Hypothalamus (tissue), 51 donors: ENCODE results near the gene RAB3IL1.

Experiments used
- DNase-seq, 51 donors: peaks; one replicate each; lab custom pipeline; 2025; lab: John Stamatoyannopoulos, UW

RAB3IL1 gene

GRCh38 chr11:61907282-61907681, 10.1 kb downstream of the RAB3IL1 start:
- DNase-seq, result no peak

- DNase-seq, result no peak
These were observed 10.8 kb downstream of the RAB3IL1 start for GRCh38 chr11:61906522-61906909.

- DNase-seq, result no peak
These were observed 11.4 kb downstream of the RAB3IL1 start for GRCh38 chr11:61905801-61906521.

GRCh38 chr11:61905067-61905696, 12.2 kb downstream of the RAB3IL1 start:
- no peak for DNase-seq

GRCh38 chr11:61904539-61905048, 12.8 kb downstream of the RAB3IL1 start:
- DNase-seq, result no peak

GRCh38 chr11:61903845-61904244, 13.5 kb downstream of the RAB3IL1 start:
- no peak for DNase-seq

GRCh38 chr11:61902313-61902712, 15.1 kb downstream of the RAB3IL1 start:
- no peak for DNase-seq

GRCh38 chr11:61901397-61901796, 16.0 kb downstream of the RAB3IL1 start:
- no peak for DNase-seq

- no peak for DNase-seq
These were observed 17.1 kb downstream of the RAB3IL1 start for GRCh38 chr11:61900251-61900650.

GRCh38 chr11:61899146-61899841, 18.1 kb downstream of the RAB3IL1 start:
- peak in 49 of 51 donors; percentile 19 to 90 (median 65) for DNase-seq

GRCh38 chr11:61898247-61898582, 19.2 kb downstream of the RAB3IL1 start:
- DNase-seq, result no peak

- DNase-seq, result peak in 49 of 51 donors; percentile 6 to 90 (median 61)
These were observed 19.7 kb downstream of the RAB3IL1 start for GRCh38 chr11:61897387-61898246.

GRCh38 chr11:61896665-61897386, 20.5 kb downstream of the RAB3IL1 start:
- no peak for DNase-seq

- no peak for DNase-seq
These were observed 21.7 kb downstream of the RAB3IL1 start for GRCh38 chr11:61895718-61896059.

GRCh38 chr11:61895046-61895717, 22.2 kb downstream of the RAB3IL1 start:
- DNase-seq, result no peak

- no peak for DNase-seq
These were observed 23.4 kb downstream of the RAB3IL1 start for GRCh38 chr11:61893981-61894380.

- DNase-seq, result no peak
These were observed 25.3 kb downstream of the RAB3IL1 start for GRCh38 chr11:61892085-61892370.

- DNase-seq, result peak in 50 of 51 donors; percentile 20 to 90 (median 76)
These were observed 25.9 kb downstream of the RAB3IL1 start, which contains the start of gene FADS3 for GRCh38 chr11:61891331-61892084. TSS of gene FADS3 (minus strand) at chr11:61891545. CDS start at chr11:61891381, 164 bp downstream.
